ENCODE measurements around the gene BCAM.

GRCh38 chr19:44822670-44823372 is 13.9 kb downstream of the BCAM start:
- TF ChIP-seq, protein P1, sequence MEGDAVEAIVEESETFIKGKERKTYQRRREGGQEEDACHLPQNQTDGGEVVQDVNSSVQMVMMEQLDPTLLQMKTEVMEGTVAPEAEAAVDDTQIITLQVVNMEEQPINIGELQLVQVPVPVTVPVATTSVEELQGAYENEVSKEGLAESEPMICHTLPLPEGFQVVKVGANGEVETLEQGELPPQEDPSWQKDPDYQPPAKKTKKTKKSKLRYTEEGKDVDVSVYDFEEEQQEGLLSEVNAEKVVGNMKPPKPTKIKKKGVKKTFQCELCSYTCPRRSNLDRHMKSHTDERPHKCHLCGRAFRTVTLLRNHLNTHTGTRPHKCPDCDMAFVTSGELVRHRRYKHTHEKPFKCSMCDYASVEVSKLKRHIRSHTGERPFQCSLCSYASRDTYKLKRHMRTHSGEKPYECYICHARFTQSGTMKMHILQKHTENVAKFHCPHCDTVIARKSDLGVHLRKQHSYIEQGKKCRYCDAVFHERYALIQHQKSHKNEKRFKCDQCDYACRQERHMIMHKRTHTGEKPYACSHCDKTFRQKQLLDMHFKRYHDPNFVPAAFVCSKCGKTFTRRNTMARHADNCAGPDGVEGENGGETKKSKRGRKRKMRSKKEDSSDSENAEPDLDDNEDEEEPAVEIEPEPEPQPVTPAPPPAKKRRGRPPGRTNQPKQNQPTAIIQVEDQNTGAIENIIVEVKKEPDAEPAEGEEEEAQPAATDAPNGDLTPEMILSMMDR (conservative IDR thresholded peaks at IDR 0.05): no peak
- TF ChIP-seq ZFX (IDR thresholded peaks at IDR 0.05): no peak

All from C4-2B (cell line).